HG02973 (cell line): ENCODE measurements around the gene CCR4.
"Not testable (repeated sequence)": the region's sequence is repeated elsewhere in the genome, so short reads cannot be mapped to it uniquely, and the experiment has no call there.

ENCODE experiments used
- ATAC-seq: cut with Tn5 transposase; IDR thresholded peaks from one replicate; pipeline ENCODE4 v1.9.1; 2021; ENCODE audit warnings: moderate library complexity; ENCODE audit not compliant: unreplicated experiment

Gene CCR4

GRCh38 chr3:32950516-32950915, 928 bp upstream of the CCR4 start:
- no peak for ATAC-seq

GRCh38 chr3:32952369-32953077, 1.1 kb downstream of the CCR4 start:
- ATAC-seq = no peak

GRCh38 chr3:32954506-32954905, 3.1 kb downstream of the CCR4 start:
- no peak for ATAC-seq

GRCh38 chr3:32956750-32957570, 5.5 kb downstream of the CCR4 start:
- ATAC-seq = no peak

- no peak for ATAC-seq
These were observed 7.1 kb downstream of the CCR4 start for GRCh38 chr3:32958509-32958908.

GRCh38 chr3:32959371-32959770, 7.9 kb downstream of the CCR4 start:
- no peak for ATAC-seq

- no peak for ATAC-seq
These were observed 9.1 kb downstream of the CCR4 start for GRCh38 chr3:32960404-32961170.

GRCh38 chr3:32961189-32961715, 9.8 kb downstream of the CCR4 start:
- ATAC-seq = no peak

GRCh38 chr3:32963871-32964270, 12.4 kb downstream of the CCR4 start:
- ATAC-seq = no peak

- not testable (repeated sequence) for ATAC-seq
These were observed 13.3 kb downstream of the CCR4 start for GRCh38 chr3:32964781-32965180.

GRCh38 chr3:32965617-32966213, 14.3 kb downstream of the CCR4 start:
- not testable (repeated sequence) for ATAC-seq

GRCh38 chr3:32966627-32967026, 15.2 kb downstream of the CCR4 start:
- ATAC-seq = not testable (repeated sequence)

GRCh38 chr3:32968166-32968919, 16.9 kb downstream of the CCR4 start:
- ATAC-seq = no peak

- ATAC-seq = no peak
These were observed 17.5 kb downstream of the CCR4 start for GRCh38 chr3:32968920-32969389.

GRCh38 chr3:32969656-32970055, 18.2 kb downstream of the CCR4 start:
- no peak for ATAC-seq

- ATAC-seq = not testable (repeated sequence)
These were observed 19.8 kb downstream of the CCR4 start for GRCh38 chr3:32971291-32971690.

GRCh38 chr3:32972482-32973146, 21.2 kb downstream of the CCR4 start:
- ATAC-seq = no peak

GRCh38 chr3:32973982-32974381, 22.5 kb downstream of the CCR4 start:
- peak; percentile 79 for ATAC-seq

- ATAC-seq = no peak
These were observed 24.6 kb downstream of the CCR4 start for GRCh38 chr3:32975891-32976595.
